ENCODE results near the gene FAT4. TPM values are rescaled to one million over a fixed set of nuclear protein-coding genes. Genes with fewer than 3 reads are reported as not detected.

FAT4 gene
- total RNA-seq, 4 donors from 2014 or later, result 44.0 to 60.9 (median 49.7) TPM

DNA sequence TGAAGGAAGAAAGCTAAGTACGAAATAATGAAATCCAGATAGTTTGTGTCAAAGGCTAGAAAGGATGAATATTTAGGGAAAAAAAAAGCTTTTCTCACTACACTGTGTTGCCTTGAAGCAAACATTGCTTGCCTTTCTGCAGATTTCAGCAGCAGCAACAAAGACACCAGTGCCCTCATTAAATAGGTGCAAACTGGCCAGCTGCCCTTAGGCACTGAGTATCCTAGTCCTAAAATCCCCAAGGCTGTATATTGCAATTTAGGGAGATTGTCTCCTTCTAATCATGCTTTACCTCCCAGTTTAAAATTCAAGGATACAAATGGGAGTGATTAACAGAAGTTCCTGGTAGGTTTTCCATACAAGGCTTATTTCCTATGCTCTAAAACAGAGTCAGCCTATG is 8.6 kb upstream of the FAT4 start:
- Histone ChIP-seq H3K36me3 (no peaks in the 10 kb centered on the region), H3K4me3 (no peak overlapping the region), H3K27ac (replicated peaks in 1 of 4) (no peak overlapping the region), H3K9me3 (no peaks in the 10 kb centered on the region), H3K27me3 (no peaks in the 10 kb centered on the region), H3K4me1 (no peaks in the 10 kb centered on the region)
- intact Hi-C loops (cut with DNase I), result no loop called here
- no peak for TF ChIP-seq POLR2AphosphoS5 (IDR thresholded peaks at IDR 0.05)
- TF ChIP-seq POLR2A (IDR thresholded peaks at IDR 0.05; ENCODE audit: low read depth), result no peak
- TF ChIP-seq, protein P1, sequence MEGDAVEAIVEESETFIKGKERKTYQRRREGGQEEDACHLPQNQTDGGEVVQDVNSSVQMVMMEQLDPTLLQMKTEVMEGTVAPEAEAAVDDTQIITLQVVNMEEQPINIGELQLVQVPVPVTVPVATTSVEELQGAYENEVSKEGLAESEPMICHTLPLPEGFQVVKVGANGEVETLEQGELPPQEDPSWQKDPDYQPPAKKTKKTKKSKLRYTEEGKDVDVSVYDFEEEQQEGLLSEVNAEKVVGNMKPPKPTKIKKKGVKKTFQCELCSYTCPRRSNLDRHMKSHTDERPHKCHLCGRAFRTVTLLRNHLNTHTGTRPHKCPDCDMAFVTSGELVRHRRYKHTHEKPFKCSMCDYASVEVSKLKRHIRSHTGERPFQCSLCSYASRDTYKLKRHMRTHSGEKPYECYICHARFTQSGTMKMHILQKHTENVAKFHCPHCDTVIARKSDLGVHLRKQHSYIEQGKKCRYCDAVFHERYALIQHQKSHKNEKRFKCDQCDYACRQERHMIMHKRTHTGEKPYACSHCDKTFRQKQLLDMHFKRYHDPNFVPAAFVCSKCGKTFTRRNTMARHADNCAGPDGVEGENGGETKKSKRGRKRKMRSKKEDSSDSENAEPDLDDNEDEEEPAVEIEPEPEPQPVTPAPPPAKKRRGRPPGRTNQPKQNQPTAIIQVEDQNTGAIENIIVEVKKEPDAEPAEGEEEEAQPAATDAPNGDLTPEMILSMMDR (IDR thresholded peaks at IDR 0.05), result no peak
- TF ChIP-seq EP300 (IDR thresholded peaks at IDR 0.05), result no peak
- 93% methylated on average over 1 of the region's 1 CpG for WGBS
- no peak for DNase-seq (ENCODE audit: extremely low spot score)

GRCh38 chr4:125306533-125306932 is 8.2 kb upstream of the FAT4 start:
- intact Hi-C loops (cut with DNase I), result no loop called here
- no peaks in the 10 kb centered on the region for H3K36me3 ChIP-seq
- H3K9me3 ChIP-seq, result no peaks in the 10 kb centered on the region
- H3K4me3 ChIP-seq, result no peak overlapping the region
- H3K27me3 ChIP-seq, result no peaks in the 10 kb centered on the region
- no peak for DNase-seq (ENCODE audit: extremely low spot score)
- TF ChIP-seq POLR2A (IDR thresholded peaks at IDR 0.05; ENCODE audit: low read depth), result no peak
- no peak for TF ChIP-seq EP300 (IDR thresholded peaks at IDR 0.05)
- TF ChIP-seq, protein P1 (IDR thresholded peaks at IDR 0.05), result no peak
- no peak for TF ChIP-seq POLR2AphosphoS5 (IDR thresholded peaks at IDR 0.05)
- no peak overlapping the region for H3K27ac ChIP-seq (replicated peaks in 1 of 4)
- no peaks in the 10 kb centered on the region for H3K4me1 ChIP-seq

- no peaks in the 10 kb centered on the region for H3K36me3 ChIP-seq
- H3K27me3 ChIP-seq, result no peaks in the 10 kb centered on the region
- H3K4me3 ChIP-seq, result no peak overlapping the region
- H3K4me1 ChIP-seq, result peaks cover 6 to 12% (median 11%) of the 10 kb centered on the region in 4 donors
- H3K27ac ChIP-seq (replicated peaks in 1 of 4), result no peak overlapping the region
- H3K9me3 ChIP-seq, result no peaks in the 10 kb centered on the region
- intact Hi-C loops (cut with DNase I), result loop anchor here (10.0 kb wide), 2 partner anchors 83 to 1293 kb away; no protein-coding TSS in a partner anchor
- DNase-seq (ENCODE audit: extremely low spot score), result no peak
- no peak for TF ChIP-seq POLR2AphosphoS5 (IDR thresholded peaks at IDR 0.05)
- TF ChIP-seq EP300 (IDR thresholded peaks at IDR 0.05), result no peak
- WGBS, result 87% methylated on average over 2 of the region's 2 CpGs
Observed at GRCh38 chr4:125311503-125311902, 3.3 kb upstream of the FAT4 start.

DNA sequence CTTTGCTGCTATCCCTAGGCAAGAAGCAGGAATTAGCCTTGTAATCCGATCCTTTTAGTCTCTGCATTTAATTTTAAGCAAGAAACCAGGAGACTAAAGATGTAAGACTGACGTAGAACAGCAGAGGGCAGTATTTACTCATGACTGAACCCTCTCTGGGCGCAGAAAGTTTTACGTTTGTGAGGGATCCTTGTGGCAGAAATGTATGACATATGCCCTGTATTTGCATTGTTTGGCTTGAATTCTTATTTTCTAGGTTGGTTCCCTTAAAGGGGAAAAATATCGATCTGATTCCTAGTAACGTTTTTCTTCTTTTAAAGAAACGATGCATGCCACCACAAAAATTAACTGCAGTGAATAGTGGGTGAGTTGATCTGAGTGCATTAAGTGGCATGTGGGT is 1.3 kb upstream of the FAT4 start:
- DNase-seq (ENCODE audit: extremely low spot score), result no peak
- Histone ChIP-seq H3K4me3 (peak overlapping the region in 1 of 4 donors; percentile 85), H3K27ac (replicated peaks in 1 of 4) (peak overlapping the region; percentile 86 to 95 (median 91)), H3K27me3 (no peaks in the 10 kb centered on the region), H3K36me3 (no peaks in the 10 kb centered on the region), H3K9me3 (no peaks in the 10 kb centered on the region), H3K4me1 (peaks cover 16 to 30% (median 27%) of the 10 kb centered on the region in 4 donors)
- TF ChIP-seq EP300 (IDR thresholded peaks at IDR 0.05) (no peak), POLR2A (IDR thresholded peaks at IDR 0.05; ENCODE audit: low read depth) (no peak), POLR2AphosphoS5 (IDR thresholded peaks at IDR 0.05) (no peak)
- TF ChIP-seq, protein P1 (IDR thresholded peaks at IDR 0.05), result peak; percentile 81 to 87 (median 86)
- WGBS, result 3% methylated on average over 7 of the region's 7 CpGs
- intact Hi-C loops (cut with DNase I), result loop anchor here (2.0 to 10.0 kb wide), 3 partner anchors 81 to 1291 kb away; no protein-coding TSS in a partner anchor

- 13% methylated on average over 7 of the region's 7 CpGs for WGBS
- intact Hi-C loops (cut with DNase I), result loop anchor here (2.0 to 10.0 kb wide), 3 partner anchors 81 to 1291 kb away; no protein-coding TSS in a partner anchor
- no peak for DNase-seq (ENCODE audit: extremely low spot score)
- no peaks in the 10 kb centered on the region for H3K27me3 ChIP-seq
- no peaks in the 10 kb centered on the region for H3K9me3 ChIP-seq
- H3K36me3 ChIP-seq, result no peaks in the 10 kb centered on the region
- no peak for TF ChIP-seq POLR2A (IDR thresholded peaks at IDR 0.05; ENCODE audit: low read depth)
- no peak for TF ChIP-seq POLR2AphosphoS5 (IDR thresholded peaks at IDR 0.05)
- TF ChIP-seq EP300 (IDR thresholded peaks at IDR 0.05), result no peak
- TF ChIP-seq, protein P1 (IDR thresholded peaks at IDR 0.05), result no peak
- peak overlapping the region; percentile 86 to 95 (median 91) for H3K27ac ChIP-seq (replicated peaks in 1 of 4)
- H3K4me3 ChIP-seq, result peak overlapping the region; percentile 62 to 85 (median 78)
- peaks cover 23 to 36% (median 33%) of the 10 kb centered on the region in 4 donors for H3K4me1 ChIP-seq
Observed at GRCh38 chr4:125313989-125314667, 627 bp upstream of the FAT4 start.
